Measurements from ENCODE around the gene SLC4A2.
A peak's percentile ranks its signal among the peaks of the same experiment; 100 is the strongest.

The SLC4A2 gene

DNA sequence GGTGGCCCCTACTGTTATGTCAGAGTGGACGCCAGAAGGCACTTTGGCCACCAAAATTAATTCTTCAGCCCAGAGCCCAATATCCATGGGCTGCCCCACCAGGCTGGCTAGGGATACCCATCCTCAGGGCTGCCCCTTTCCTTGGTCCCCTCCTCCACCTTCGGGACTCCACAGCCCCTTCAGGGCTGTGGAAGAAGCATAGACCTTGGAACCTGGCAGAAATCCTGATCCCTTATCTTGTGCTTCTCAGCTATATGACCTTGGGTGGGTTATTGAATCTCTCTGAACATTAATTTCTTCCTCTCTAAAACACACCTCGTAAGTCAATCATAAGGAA is 24.4 kb downstream of the SLC4A2 start:
- Histone ChIP-seq H3K4me3 (ENCODE audit: control insufficient read depth in 1 of 7, extremely low read depth in 1 of 7, insufficient read depth in 4 of 7, low read depth in 2 of 7, low read length in 6 of 7) (peak overlapping the region; percentile 41 to 84 (median 72)), H3K9me3 (ENCODE audit: control extremely low read depth in 1 of 5, control insufficient read depth in 4 of 5, insufficient read depth in 2 of 5, low read depth in 1 of 5, low read length in 4 of 5) (no peaks in the 10 kb centered on the region), H3K4me1 (ENCODE audit: control extremely low read depth in 1 of 4, control insufficient read depth in 4 of 4, insufficient read depth in 4 of 4, low read length in 3 of 4) (peaks cover 13 to 73% (median 70%) of the 10 kb centered on the region in 4 experiments), H3K27ac (ENCODE audit: insufficient read depth in 1 of 2, low read depth in 1 of 2, low read length in 2 of 2, poor library complexity in 1 of 2, severe bottlenecking in 2 of 2) (peak overlapping the region in 1 of 2 experiments; percentile 92), H3K36me3 (ENCODE audit: control insufficient read depth in 4 of 4, insufficient read depth in 4 of 4, low read length in 3 of 4) (peaks cover 0 to 14% (median 0%) of the 10 kb centered on the region in 4 experiments), H3K27me3 (replicated peaks in 2 of 5; ENCODE audit: control insufficient read depth in 4 of 5, insufficient read depth in 5 of 5, low read length in 4 of 5) (no peaks in the 10 kb centered on the region)
- ChIA-PET POLR2A (interaction anchor here (1.4 kb wide), 1 partner anchor 56 kb away, joined by 3 read pairs; the partner anchor contains the start of gene ABCB8), CTCF (interaction anchor here (1.2 to 14.4 kb wide), 5 partner anchors 10 to 32 kb away, joined by 3 to 219 read pairs (median 4); no protein-coding TSS in a partner anchor)
- WGBS (ENCODE audit: insufficient coverage) = 0% methylated on average over 1 of the region's 3 CpGs
- no peak for DNase-seq

DNA sequence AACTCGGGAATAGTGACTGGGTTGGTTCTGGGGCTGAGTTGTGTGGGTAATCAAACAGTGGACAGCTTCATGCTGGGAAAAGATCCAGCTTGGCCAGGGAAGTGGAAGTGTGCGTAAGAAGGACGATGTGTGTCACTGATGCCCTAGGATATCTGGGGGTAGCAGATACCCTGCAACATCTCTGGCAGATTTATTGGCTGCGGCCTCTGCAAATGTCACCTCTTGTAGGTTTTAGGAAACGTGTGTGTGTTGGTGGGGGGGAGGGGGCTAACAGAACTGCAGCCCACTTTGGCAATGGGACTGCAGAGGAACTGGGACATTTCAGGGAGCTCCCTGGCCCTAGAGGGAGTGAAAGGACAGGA is 25.9 kb downstream of the SLC4A2 start:
- no peak for DNase-seq
- Histone ChIP-seq H3K36me3 (ENCODE audit: control insufficient read depth in 4 of 4, insufficient read depth in 4 of 4, low read length in 3 of 4) (peaks cover 0 to 11% (median 0%) of the 10 kb centered on the region in 4 experiments), H3K4me3 (ENCODE audit: control insufficient read depth in 1 of 7, extremely low read depth in 1 of 7, insufficient read depth in 4 of 7, low read depth in 2 of 7, low read length in 6 of 7) (peak overlapping the region in 5 of 7 experiments; percentile 58 to 87 (median 77)), H3K27me3 (replicated peaks in 2 of 5; ENCODE audit: control insufficient read depth in 4 of 5, insufficient read depth in 5 of 5, low read length in 4 of 5) (no peaks in the 10 kb centered on the region), H3K27ac (ENCODE audit: insufficient read depth in 1 of 2, low read depth in 1 of 2, low read length in 2 of 2, poor library complexity in 1 of 2, severe bottlenecking in 2 of 2) (no peak overlapping the region), H3K4me1 (ENCODE audit: control extremely low read depth in 1 of 4, control insufficient read depth in 4 of 4, insufficient read depth in 4 of 4, low read length in 3 of 4) (peaks cover 9 to 74% (median 69%) of the 10 kb centered on the region in 4 experiments), H3K9me3 (ENCODE audit: control extremely low read depth in 1 of 5, control insufficient read depth in 4 of 5, insufficient read depth in 2 of 5, low read depth in 1 of 5, low read length in 4 of 5) (no peaks in the 10 kb centered on the region)
- POLR2A ChIA-PET = no interaction called here
- WGBS (ENCODE audit: insufficient coverage) = 67% methylated on average over 5 of the region's 5 CpGs
- CTCF ChIA-PET = interaction anchor here (0.9 to 14.4 kb wide), 6 partner anchors 9 to 25 kb away, joined by 3 to 219 read pairs (median 5); no protein-coding TSS in a partner anchor

DNA sequence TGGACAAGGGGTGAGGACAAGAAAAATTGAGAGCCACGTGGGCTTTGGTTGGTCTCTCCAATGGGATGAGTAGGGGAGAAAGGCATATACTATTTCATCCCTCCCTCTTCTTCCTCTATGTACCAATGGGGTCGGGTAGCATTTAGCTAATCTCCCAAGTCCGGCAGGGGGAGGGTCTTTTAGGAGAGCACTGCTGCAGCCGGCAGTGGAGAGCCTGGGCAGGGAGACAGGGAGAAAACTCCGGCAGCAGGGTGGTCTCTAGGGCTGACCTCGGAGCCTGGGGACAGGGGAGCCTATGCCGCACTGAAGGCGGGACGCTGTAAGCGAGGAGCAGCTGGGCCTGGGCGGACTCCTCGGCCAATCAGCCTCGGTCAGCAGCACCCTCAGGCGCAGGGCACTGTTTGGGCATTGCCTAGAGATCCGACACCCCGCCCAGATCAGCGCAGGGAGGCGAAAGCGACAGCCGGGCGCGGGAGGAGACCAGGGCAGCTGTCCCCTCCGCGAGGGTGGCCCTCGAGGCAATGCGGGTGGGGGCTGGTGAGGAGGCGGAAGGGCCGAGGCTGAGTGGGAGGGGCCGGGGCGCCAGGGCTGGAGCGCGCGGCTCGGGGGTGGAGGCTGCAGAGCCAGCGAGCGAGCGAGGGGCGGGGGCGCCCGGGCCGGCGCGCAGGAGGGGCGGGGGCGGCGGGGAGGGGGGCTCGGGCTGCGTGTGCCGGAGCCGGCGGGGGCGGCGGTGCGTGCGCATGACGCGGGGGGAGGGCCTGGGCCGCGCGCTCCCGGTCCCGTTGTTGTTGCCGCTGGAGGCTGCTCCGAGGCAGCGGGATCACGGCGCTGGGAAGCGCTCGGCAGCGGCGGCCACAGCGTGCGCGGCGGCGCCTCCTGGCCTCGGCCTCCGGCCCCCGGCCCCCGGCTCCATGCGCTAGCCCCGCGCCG is 26.6 kb downstream of the SLC4A2 start, which contains the start of gene AGAP3:
AGAP3 (plus strand) TSS at position 785 of the 930 bp plus-strand sequence. CDS start 267 bp downstream, outside the sequence.
- peaks cover 9 to 73% (median 67%) of the 10 kb centered on the region in 4 experiments for H3K4me1 ChIP-seq (ENCODE audit: control extremely low read depth in 1 of 4, control insufficient read depth in 4 of 4, insufficient read depth in 4 of 4, low read length in 3 of 4)
- WGBS (ENCODE audit: insufficient coverage) = 0% methylated on average over 35 of the region's 84 CpGs
- POLR2A ChIA-PET = no interaction called here

DNA sequence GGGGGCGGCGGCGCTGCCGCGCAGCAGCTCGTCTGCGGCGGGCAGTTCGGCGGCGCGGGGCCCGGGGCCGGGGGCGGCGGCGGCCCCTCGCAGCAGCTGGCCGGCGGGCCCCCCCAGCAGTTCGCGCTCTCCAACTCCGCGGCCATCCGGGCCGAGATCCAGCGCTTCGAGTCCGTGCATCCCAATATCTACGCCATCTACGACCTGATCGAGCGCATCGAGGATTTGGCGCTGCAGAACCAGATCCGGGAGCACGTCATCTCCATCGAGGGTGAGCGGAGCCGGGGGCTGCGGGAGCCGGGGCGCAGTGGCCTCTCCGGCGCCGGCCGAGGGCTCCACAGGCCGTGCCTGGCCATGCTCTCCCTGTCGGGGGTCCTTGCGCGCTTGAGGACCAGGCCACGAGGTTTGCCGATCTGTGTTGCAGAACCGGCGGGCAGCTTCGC is 27.4 kb downstream of the SLC4A2 start:
- CTCF ChIA-PET = interaction anchor here (1.5 to 14.4 kb wide), 2 partner anchors 15 to 23 kb away, joined by 3 to 219 read pairs; no protein-coding TSS in a partner anchor
- POLR2A ChIA-PET = interaction anchor here (1.3 kb wide), 1 partner anchor 24 kb away, joined by 3 read pairs; no protein-coding TSS in a partner anchor
- DNase-seq = peak in 1 of 3 donors; percentile 30

More for the DNA sequence above, 26.6 kb downstream of the SLC4A2 start, which contains the start of gene AGAP3:
- H3K36me3 ChIP-seq (ENCODE audit: control insufficient read depth in 4 of 4, insufficient read depth in 4 of 4, low read length in 3 of 4) = peaks cover 0 to 11% (median 0%) of the 10 kb centered on the region in 4 experiments
- DNase-seq = peak in 2 of 3 donors; percentile 39 to 55
- H3K9me3 ChIP-seq (ENCODE audit: control extremely low read depth in 1 of 5, control insufficient read depth in 4 of 5, insufficient read depth in 2 of 5, low read depth in 1 of 5, low read length in 4 of 5) = no peaks in the 10 kb centered on the region
- peak within 1 kb of the TSS in 1 of 2 experiments; percentile 88 for H3K27ac ChIP-seq (ENCODE audit: insufficient read depth in 1 of 2, low read depth in 1 of 2, low read length in 2 of 2, poor library complexity in 1 of 2, severe bottlenecking in 2 of 2)
- H3K4me3 ChIP-seq (ENCODE audit: control insufficient read depth in 1 of 7, extremely low read depth in 1 of 7, insufficient read depth in 4 of 7, low read depth in 2 of 7, low read length in 6 of 7) = peak within 1 kb of the TSS; percentile 52 to 87 (median 79)
- CTCF ChIA-PET = interaction anchor here (0.9 to 14.4 kb wide), 5 partner anchors 8 to 25 kb away, joined by 3 to 219 read pairs (median 4); no protein-coding TSS in a partner anchor
- H3K27me3 ChIP-seq (replicated peaks in 2 of 5; ENCODE audit: control insufficient read depth in 4 of 5, insufficient read depth in 5 of 5, low read length in 4 of 5) = no peaks in the 10 kb centered on the region

DNA sequence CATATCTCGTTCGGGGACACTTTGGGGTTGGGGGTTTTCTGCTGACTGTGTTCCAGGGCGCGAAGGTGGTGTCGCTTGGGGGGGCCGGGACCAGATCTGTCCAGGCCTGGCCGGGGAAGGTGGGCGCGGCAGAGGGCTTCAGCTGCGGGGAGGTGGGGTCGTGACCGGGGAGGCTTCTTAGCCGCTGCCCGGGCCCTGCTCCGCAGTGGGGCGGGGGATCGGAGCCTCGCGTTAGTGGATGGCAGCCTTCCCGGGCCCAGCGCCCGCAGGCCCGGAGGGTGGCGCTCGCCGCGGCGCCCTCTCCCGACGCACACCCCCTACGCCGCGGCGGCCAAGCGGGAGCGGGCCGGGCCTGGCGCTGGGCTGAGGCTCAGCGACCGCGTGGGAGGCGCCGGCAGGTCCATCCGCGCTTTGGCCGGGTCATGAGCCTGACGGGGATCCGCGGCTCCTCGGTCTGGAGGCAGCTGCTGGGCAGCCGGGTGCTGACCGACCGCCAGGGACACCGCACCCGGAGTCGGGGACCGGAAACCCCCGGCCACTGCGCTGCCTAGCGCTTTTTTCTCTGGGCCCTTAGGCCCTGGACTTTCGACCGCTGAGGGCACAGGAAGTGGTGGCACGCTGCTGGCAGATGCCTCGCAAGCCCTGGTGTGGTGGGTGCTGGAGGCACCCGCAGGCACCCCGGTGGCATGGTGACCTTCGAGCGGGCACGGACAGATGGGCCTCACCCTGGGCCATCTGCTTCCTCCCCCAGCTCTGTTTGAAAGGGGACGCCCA is 28.0 kb downstream of the SLC4A2 start:
- peak overlapping the region; percentile 15 to 88 for H3K27ac ChIP-seq (ENCODE audit: insufficient read depth in 1 of 2, low read depth in 1 of 2, low read length in 2 of 2, poor library complexity in 1 of 2, severe bottlenecking in 2 of 2)
- H3K4me1 ChIP-seq (ENCODE audit: control extremely low read depth in 1 of 4, control insufficient read depth in 4 of 4, insufficient read depth in 4 of 4, low read length in 3 of 4) = peaks cover 9 to 58% (median 52%) of the 10 kb centered on the region in 4 experiments
- peaks cover 0 to 10% (median 2%) of the 10 kb centered on the region in 4 experiments for H3K36me3 ChIP-seq (ENCODE audit: control insufficient read depth in 4 of 4, insufficient read depth in 4 of 4, low read length in 3 of 4)
- no peaks in the 10 kb centered on the region for H3K27me3 ChIP-seq (replicated peaks in 2 of 5; ENCODE audit: control insufficient read depth in 4 of 5, insufficient read depth in 5 of 5, low read length in 4 of 5)
- ChIA-PET POLR2A (interaction anchor here (1.1 to 2.8 kb wide), 3 partner anchors 18 to 74 kb away, joined by 3 to 11 read pairs (median 3); no protein-coding TSS in a partner anchor), CTCF (interaction anchor here (0.6 to 14.4 kb wide), 4 partner anchors 16 to 65 kb away, joined by 3 to 219 read pairs (median 38); no protein-coding TSS in a partner anchor)
- H3K4me3 ChIP-seq (ENCODE audit: control insufficient read depth in 1 of 7, extremely low read depth in 1 of 7, insufficient read depth in 4 of 7, low read depth in 2 of 7, low read length in 6 of 7) = peak overlapping the region; percentile 52 to 87 (median 79)
- under 1% methylated on average over 65 of the region's 70 CpGs for WGBS (ENCODE audit: insufficient coverage)
- H3K9me3 ChIP-seq (ENCODE audit: control extremely low read depth in 1 of 5, control insufficient read depth in 4 of 5, insufficient read depth in 2 of 5, low read depth in 1 of 5, low read length in 4 of 5) = no peaks in the 10 kb centered on the region
- DNase-seq = peak in 2 of 3 donors; percentile 57 to 71

More for the DNA sequence above, 27.4 kb downstream of the SLC4A2 start:
- peaks cover 9 to 64% (median 58%) of the 10 kb centered on the region in 4 experiments for H3K4me1 ChIP-seq (ENCODE audit: control extremely low read depth in 1 of 4, control insufficient read depth in 4 of 4, insufficient read depth in 4 of 4, low read length in 3 of 4)
- no peaks in the 10 kb centered on the region for H3K9me3 ChIP-seq (ENCODE audit: control extremely low read depth in 1 of 5, control insufficient read depth in 4 of 5, insufficient read depth in 2 of 5, low read depth in 1 of 5, low read length in 4 of 5)
- peaks cover 0 to 6% (median 0%) of the 10 kb centered on the region in 4 experiments for H3K36me3 ChIP-seq (ENCODE audit: control insufficient read depth in 4 of 4, insufficient read depth in 4 of 4, low read length in 3 of 4)
- no peaks in the 10 kb centered on the region for H3K27me3 ChIP-seq (replicated peaks in 2 of 5; ENCODE audit: control insufficient read depth in 4 of 5, insufficient read depth in 5 of 5, low read length in 4 of 5)
- peak overlapping the region in 1 of 2 experiments; percentile 88 for H3K27ac ChIP-seq (ENCODE audit: insufficient read depth in 1 of 2, low read depth in 1 of 2, low read length in 2 of 2, poor library complexity in 1 of 2, severe bottlenecking in 2 of 2)
- WGBS (ENCODE audit: insufficient coverage) = 0% methylated on average over 53 of the region's 56 CpGs
- H3K4me3 ChIP-seq (ENCODE audit: control insufficient read depth in 1 of 7, extremely low read depth in 1 of 7, insufficient read depth in 4 of 7, low read depth in 2 of 7, low read length in 6 of 7) = peak overlapping the region; percentile 52 to 87 (median 79)

Measured in common myeloid progenitor, CD34-positive (primary cell).